ENCODE data around the gene SLC26A2.

Gene SLC26A2

DNA sequence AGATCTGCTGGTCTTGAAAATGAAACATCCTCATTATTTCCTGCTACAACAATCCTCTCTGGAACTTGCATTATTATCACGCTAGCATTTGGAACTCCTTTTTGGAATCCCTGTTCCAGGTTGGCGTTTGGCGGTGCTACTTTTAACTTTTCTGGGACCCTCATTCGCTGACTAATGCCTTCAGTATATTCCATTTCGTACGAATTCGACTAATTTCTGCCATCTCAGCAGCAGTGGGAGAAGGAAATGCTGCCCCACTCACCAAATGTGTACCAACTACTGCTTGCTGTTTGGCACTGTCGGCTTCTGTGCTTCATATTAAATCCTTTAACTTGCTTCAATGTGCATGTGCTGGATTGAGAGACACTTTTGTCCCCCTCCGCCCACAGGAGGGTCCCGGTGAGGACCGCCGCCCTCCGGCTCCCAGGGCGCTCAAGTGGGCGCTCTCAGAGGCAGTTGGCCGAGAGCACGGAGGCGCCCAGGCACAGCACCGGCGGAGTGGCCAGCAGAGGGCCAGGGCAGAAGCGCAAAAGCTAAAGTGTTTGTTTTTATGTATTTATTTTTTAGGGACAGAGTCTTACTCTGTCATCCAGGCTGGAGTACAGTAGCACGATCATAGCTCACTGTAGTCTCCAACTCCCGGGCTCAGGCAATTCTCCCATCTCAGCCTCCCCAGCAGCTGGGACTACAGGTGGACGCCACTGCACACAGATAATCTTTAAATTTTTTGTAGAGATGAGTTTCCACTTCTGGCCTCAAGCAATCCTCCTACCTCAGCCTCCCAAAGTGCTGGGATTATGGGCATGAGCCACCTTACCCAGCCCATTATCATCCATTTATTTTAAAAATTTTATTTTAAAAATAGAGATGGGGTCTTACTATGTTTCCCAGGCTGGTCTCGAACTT, 27.9 kb upstream of the SLC26A2 start:
- TF ChIP-seq, protein P1, sequence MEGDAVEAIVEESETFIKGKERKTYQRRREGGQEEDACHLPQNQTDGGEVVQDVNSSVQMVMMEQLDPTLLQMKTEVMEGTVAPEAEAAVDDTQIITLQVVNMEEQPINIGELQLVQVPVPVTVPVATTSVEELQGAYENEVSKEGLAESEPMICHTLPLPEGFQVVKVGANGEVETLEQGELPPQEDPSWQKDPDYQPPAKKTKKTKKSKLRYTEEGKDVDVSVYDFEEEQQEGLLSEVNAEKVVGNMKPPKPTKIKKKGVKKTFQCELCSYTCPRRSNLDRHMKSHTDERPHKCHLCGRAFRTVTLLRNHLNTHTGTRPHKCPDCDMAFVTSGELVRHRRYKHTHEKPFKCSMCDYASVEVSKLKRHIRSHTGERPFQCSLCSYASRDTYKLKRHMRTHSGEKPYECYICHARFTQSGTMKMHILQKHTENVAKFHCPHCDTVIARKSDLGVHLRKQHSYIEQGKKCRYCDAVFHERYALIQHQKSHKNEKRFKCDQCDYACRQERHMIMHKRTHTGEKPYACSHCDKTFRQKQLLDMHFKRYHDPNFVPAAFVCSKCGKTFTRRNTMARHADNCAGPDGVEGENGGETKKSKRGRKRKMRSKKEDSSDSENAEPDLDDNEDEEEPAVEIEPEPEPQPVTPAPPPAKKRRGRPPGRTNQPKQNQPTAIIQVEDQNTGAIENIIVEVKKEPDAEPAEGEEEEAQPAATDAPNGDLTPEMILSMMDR (IDR thresholded peaks at IDR 0.05; ENCODE audit: low read depth, low read length), result peak; percentile 46
- DNase-seq (ENCODE audit: extremely low read depth, low read depth), result no peak

- TF ChIP-seq, protein P1 (IDR thresholded peaks at IDR 0.05; ENCODE audit: low read depth, low read length), result no peak
- DNase-seq (ENCODE audit: extremely low read depth, low read depth), result no peak
These were observed 25.1 kb upstream of the SLC26A2 start for GRCh38 chr5:149935431-149935901.

- TF ChIP-seq, protein P1 (IDR thresholded peaks at IDR 0.05; ENCODE audit: low read depth, low read length), result no peak
- DNase-seq (ENCODE audit: extremely low read depth, low read depth), result no peak
These were observed 24.4 kb upstream of the SLC26A2 start for GRCh38 chr5:149936044-149936699.

- no peak for DNase-seq (ENCODE audit: extremely low read depth, low read depth)
- TF ChIP-seq, protein P1 (IDR thresholded peaks at IDR 0.05; ENCODE audit: low read depth, low read length), result no peak
These were observed 23.9 kb upstream of the SLC26A2 start for GRCh38 chr5:149936700-149937091.

DNA sequence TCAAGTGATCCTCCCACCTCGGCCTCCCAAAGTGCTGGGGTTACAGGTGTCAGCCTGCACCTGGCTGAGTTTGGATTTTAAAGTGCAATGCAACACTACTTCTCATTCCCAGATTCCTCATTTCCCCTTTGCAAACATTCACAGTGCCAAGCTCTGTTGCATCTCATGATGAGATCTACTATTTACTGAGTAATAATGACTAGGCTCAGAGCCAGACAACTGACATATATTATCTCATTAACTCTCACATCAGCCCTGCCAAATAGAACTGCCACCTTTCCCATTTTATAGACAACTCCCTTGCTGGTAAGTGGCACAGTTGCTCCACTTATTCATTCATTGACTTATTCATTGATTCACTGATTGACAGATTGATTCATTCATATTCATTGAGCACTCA, 22.9 kb upstream of the SLC26A2 start:
- no peak for DNase-seq (ENCODE audit: extremely low read depth, low read depth)
- TF ChIP-seq, protein P1 (IDR thresholded peaks at IDR 0.05; ENCODE audit: low read depth, low read length), result no peak

GRCh38 chr5:149938279-149938678, 22.3 kb upstream of the SLC26A2 start:
- TF ChIP-seq, protein P1 (IDR thresholded peaks at IDR 0.05; ENCODE audit: low read depth, low read length), result no peak
- no peak for DNase-seq (ENCODE audit: extremely low read depth, low read depth)

DNA sequence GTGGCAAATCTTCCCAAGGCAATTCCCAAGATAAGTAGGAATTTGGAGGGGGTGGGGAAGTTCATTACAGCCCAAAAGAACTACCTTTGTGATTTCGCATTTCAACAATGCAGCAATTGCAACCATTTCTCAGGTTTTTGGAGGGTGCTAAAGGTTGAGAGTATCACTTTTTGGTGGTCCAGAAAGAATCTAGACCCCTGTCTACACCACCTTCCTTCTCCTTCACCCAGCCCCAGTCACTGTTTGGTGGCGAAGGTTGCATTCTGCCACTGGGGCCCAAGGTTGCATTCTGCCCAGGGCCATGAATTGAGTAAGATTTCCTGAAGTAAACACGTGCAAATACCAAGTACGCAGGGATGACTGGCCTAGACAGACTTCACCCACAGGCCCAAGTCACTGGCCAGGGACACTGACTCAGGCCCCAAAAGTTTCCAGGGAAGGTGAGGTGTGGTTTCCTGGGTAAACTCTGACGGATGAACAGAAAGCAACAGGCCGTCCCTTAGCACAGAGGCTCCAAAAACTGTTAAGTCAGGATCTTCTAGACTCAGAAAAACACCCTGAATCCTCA, 21.7 kb upstream of the SLC26A2 start:
- peak; percentile 37 for DNase-seq (ENCODE audit: extremely low read depth, low read depth)
- TF ChIP-seq, protein P1 (IDR thresholded peaks at IDR 0.05; ENCODE audit: low read depth, low read length), result no peak

Measured in AG09319 (cell line).